B cell (primary cell): Measurements from ENCODE around the gene ST3GAL3.

ENCODE experiments used
- CTCF ChIP-seq: fragments of 200-600 bp; IDR thresholded peaks from one replicate; pipeline ENCODE4 v1.8.0; 2022; ENCODE audit warnings: antibody characterized with exemption, mild to moderate bottlenecking
- EZH2 ChIP-seq: IDR thresholded peaks from 2 replicates; pipeline ENCODE4 v1.6.1; 2012; ENCODE audit warnings: borderline replicate concordance, low read depth, mild to moderate bottlenecking, moderate library complexity, low read length; ENCODE audit not compliant: insufficient read depth, poor library complexity, severe bottlenecking

GRCh38 chr1:43956234-43956633 is 248.9 kb downstream of the ST3GAL3 start:
- TF ChIP-seq EZH2 (no peak), CTCF (no peak)
